ENCODE measurements around the gene UTP25. TPM values are rescaled to one million over a fixed set of nuclear protein-coding genes. Genes with fewer than 3 reads are reported as not detected.
"Not testable (repeated sequence)": the region's sequence is repeated elsewhere in the genome, so short reads cannot be mapped to it uniquely, and the experiment has no call there.

Gene UTP25
- total and polyA plus RNA-seq, 3 experiments from 2014 or later, result 4.9 to 15.2 (median 14.9) TPM

- Mint-ChIP-seq H3K27me3 (peaks cover 22 to 62% of the 10 kb centered on the region in 2 donors), H3K27ac (no peak overlapping the region), H3K36me3 (no peaks in the 10 kb centered on the region), H3K4me3 (no peak overlapping the region), H3K4me1 (no peaks in the 10 kb centered on the region), H3K9me3 (peaks cover 0 to 2% (median 0%) of the 10 kb centered on the region in 5 donors)
- H3K27ac ChIP-seq (ENCODE audit: low read depth, low read length), result no peak overlapping the region
- POLR2A ChIA-PET, result no interaction called here
- no peaks in the 10 kb centered on the region for H3K4me1 ChIP-seq (ENCODE audit: insufficient read depth, low read length)
- H3K4me3 ChIP-seq (ENCODE audit: low read length), result no peak overlapping the region
- no peaks in the 10 kb centered on the region for H3K9me3 ChIP-seq (ENCODE audit: low read length)
- CTCF ChIA-PET, result no interaction called here
- H3K36me3 ChIP-seq (ENCODE audit: insufficient read depth, low read length), result no peaks in the 10 kb centered on the region
- no peak for DNase-seq
- H3K27me3 ChIP-seq (ENCODE audit: insufficient read depth, low read length, poor library complexity, severe bottlenecking), result no peaks in the 10 kb centered on the region
Observed at GRCh38 chr1:209886219-209886536, 58.4 kb downstream of the UTP25 start.

GRCh38 chr1:209888291-209889076 is 60.7 kb downstream of the UTP25 start:
- H3K4me1 Mint-ChIP-seq; H3K4me1 ChIP-seq (ENCODE audit: insufficient read depth, low read length); H3K27ac ChIP-seq (ENCODE audit: low read depth, low read length); DNase-seq; H3K27me3 ChIP-seq (ENCODE audit: insufficient read depth, low read length, poor library complexity, severe bottlenecking); POLR2A ChIA-PET; H3K36me3 Mint-ChIP-seq; H3K4me3 Mint-ChIP-seq; H3K9me3 ChIP-seq (ENCODE audit: low read length); CTCF ChIA-PET; H3K36me3 ChIP-seq (ENCODE audit: insufficient read depth, low read length); H3K9me3 Mint-ChIP-seq; H3K27ac Mint-ChIP-seq; H3K4me3 ChIP-seq (ENCODE audit: low read length): not testable (repeated sequence)
- peaks cover 14 to 54% of the 10 kb centered on the region in 2 donors for H3K27me3 Mint-ChIP-seq

- Histone ChIP-seq H3K36me3 (ENCODE audit: insufficient read depth, low read length) (no peaks in the 10 kb centered on the region), H3K27ac (ENCODE audit: low read depth, low read length) (no peak overlapping the region), H3K4me3 (ENCODE audit: low read length) (no peak overlapping the region), H3K4me1 (ENCODE audit: insufficient read depth, low read length) (no peaks in the 10 kb centered on the region), H3K9me3 (ENCODE audit: low read length) (no peaks in the 10 kb centered on the region), H3K27me3 (ENCODE audit: insufficient read depth, low read length, poor library complexity, severe bottlenecking) (no peaks in the 10 kb centered on the region)
- Mint-ChIP-seq H3K27ac (no peak overlapping the region), H3K9me3 (peaks cover 0 to 2% (median 0%) of the 10 kb centered on the region in 5 donors), H3K4me3 (no peak overlapping the region), H3K4me1 (no peaks in the 10 kb centered on the region), H3K36me3 (no peaks in the 10 kb centered on the region), H3K27me3 (peaks cover 14 to 52% of the 10 kb centered on the region in 2 donors)
- ChIA-PET CTCF (no interaction called here), POLR2A (no interaction called here)
- no peak for DNase-seq
Observed at GRCh38 chr1:209889077-209889418, 61.3 kb downstream of the UTP25 start.

GRCh38 chr1:209890641-209891330 is 63.0 kb downstream of the UTP25 start:
- no peaks in the 10 kb centered on the region for H3K4me1 Mint-ChIP-seq
- no peak overlapping the region for H3K4me3 Mint-ChIP-seq
- POLR2A ChIA-PET, result no interaction called here
- Histone ChIP-seq H3K4me1 (ENCODE audit: insufficient read depth, low read length) (no peaks in the 10 kb centered on the region), H3K4me3 (ENCODE audit: low read length) (no peak overlapping the region), H3K36me3 (ENCODE audit: insufficient read depth, low read length) (no peaks in the 10 kb centered on the region), H3K27ac (ENCODE audit: low read depth, low read length) (no peak overlapping the region), H3K27me3 (ENCODE audit: insufficient read depth, low read length, poor library complexity, severe bottlenecking) (no peaks in the 10 kb centered on the region), H3K9me3 (ENCODE audit: low read length) (no peaks in the 10 kb centered on the region)
- no peak overlapping the region for H3K27ac Mint-ChIP-seq
- CTCF ChIA-PET, result no interaction called here
- H3K27me3 Mint-ChIP-seq, result peaks cover 14 to 51% of the 10 kb centered on the region in 2 donors
- no peak for DNase-seq
- peaks cover 0 to 2% (median 0%) of the 10 kb centered on the region in 5 donors for H3K9me3 Mint-ChIP-seq
- H3K36me3 Mint-ChIP-seq, result no peaks in the 10 kb centered on the region

- Histone ChIP-seq H3K27ac (ENCODE audit: low read depth, low read length) (no peak overlapping the region), H3K4me3 (ENCODE audit: low read length) (no peak overlapping the region), H3K9me3 (ENCODE audit: low read length) (no peaks in the 10 kb centered on the region), H3K36me3 (ENCODE audit: insufficient read depth, low read length) (no peaks in the 10 kb centered on the region), H3K4me1 (ENCODE audit: insufficient read depth, low read length) (no peaks in the 10 kb centered on the region), H3K27me3 (ENCODE audit: insufficient read depth, low read length, poor library complexity, severe bottlenecking) (no peaks in the 10 kb centered on the region)
- no peaks in the 10 kb centered on the region for H3K4me1 Mint-ChIP-seq
- no peak for DNase-seq
- CTCF ChIA-PET, result no interaction called here
- H3K9me3 Mint-ChIP-seq, result no peaks in the 10 kb centered on the region
- POLR2A ChIA-PET, result no interaction called here
- no peak overlapping the region for H3K4me3 Mint-ChIP-seq
- H3K27me3 Mint-ChIP-seq, result peaks cover 4 to 44% of the 10 kb centered on the region in 2 donors
- no peaks in the 10 kb centered on the region for H3K36me3 Mint-ChIP-seq
- no peak overlapping the region for H3K27ac Mint-ChIP-seq
Observed at GRCh38 chr1:209893751-209894150, 66.0 kb downstream of the UTP25 start.

- Mint-ChIP-seq H3K4me1 (no peaks in the 10 kb centered on the region), H3K27ac (no peak overlapping the region), H3K9me3 (no peaks in the 10 kb centered on the region), H3K4me3 (no peak overlapping the region), H3K27me3 (peaks cover 6 to 42% of the 10 kb centered on the region in 2 donors), H3K36me3 (no peaks in the 10 kb centered on the region)
- H3K9me3 ChIP-seq (ENCODE audit: low read length), result no peaks in the 10 kb centered on the region
- H3K27me3 ChIP-seq (ENCODE audit: insufficient read depth, low read length, poor library complexity, severe bottlenecking), result no peaks in the 10 kb centered on the region
- no peak overlapping the region for H3K27ac ChIP-seq (ENCODE audit: low read depth, low read length)
- H3K36me3 ChIP-seq (ENCODE audit: insufficient read depth, low read length), result no peaks in the 10 kb centered on the region
- no peak overlapping the region for H3K4me3 ChIP-seq (ENCODE audit: low read length)
- DNase-seq, result no peak
- no peaks in the 10 kb centered on the region for H3K4me1 ChIP-seq (ENCODE audit: insufficient read depth, low read length)
- ChIA-PET POLR2A (no interaction called here), CTCF (interaction anchor here (1.5 kb wide), 1 partner anchor 415 kb away, joined by 3 read pairs; no protein-coding TSS in a partner anchor)
Observed at GRCh38 chr1:209895709-209896108, 67.9 kb downstream of the UTP25 start.

GRCh38 chr1:209896346-209896745 is 68.6 kb downstream of the UTP25 start:
- no peak for DNase-seq
- Histone ChIP-seq H3K9me3 (ENCODE audit: low read length) (no peaks in the 10 kb centered on the region), H3K27ac (ENCODE audit: low read depth, low read length) (no peak overlapping the region), H3K4me1 (ENCODE audit: insufficient read depth, low read length) (no peaks in the 10 kb centered on the region), H3K4me3 (ENCODE audit: low read length) (no peak overlapping the region), H3K27me3 (ENCODE audit: insufficient read depth, low read length, poor library complexity, severe bottlenecking) (no peaks in the 10 kb centered on the region), H3K36me3 (ENCODE audit: insufficient read depth, low read length) (no peaks in the 10 kb centered on the region)
- H3K9me3 Mint-ChIP-seq, result no peaks in the 10 kb centered on the region
- CTCF ChIA-PET, result interaction anchor here (1.5 kb wide), 1 partner anchor 414 kb away, joined by 3 read pairs; no protein-coding TSS in a partner anchor
- H3K27ac Mint-ChIP-seq, result no peak overlapping the region
- POLR2A ChIA-PET, result no interaction called here
- H3K4me1 Mint-ChIP-seq, result no peaks in the 10 kb centered on the region
- no peak overlapping the region for H3K4me3 Mint-ChIP-seq
- H3K27me3 Mint-ChIP-seq, result peaks cover 6 to 39% of the 10 kb centered on the region in 2 donors
- H3K36me3 Mint-ChIP-seq, result no peaks in the 10 kb centered on the region

GRCh38 chr1:209898271-209898670 is 70.5 kb downstream of the UTP25 start:
- H3K4me3 Mint-ChIP-seq; H3K4me1 ChIP-seq (ENCODE audit: insufficient read depth, low read length); H3K4me1 Mint-ChIP-seq; DNase-seq; H3K4me3 ChIP-seq (ENCODE audit: low read length); POLR2A ChIA-PET; H3K9me3 ChIP-seq (ENCODE audit: low read length); H3K36me3 ChIP-seq (ENCODE audit: insufficient read depth, low read length); H3K9me3 Mint-ChIP-seq; H3K27ac Mint-ChIP-seq; CTCF ChIA-PET; H3K27ac ChIP-seq (ENCODE audit: low read depth, low read length); H3K27me3 ChIP-seq (ENCODE audit: insufficient read depth, low read length, poor library complexity, severe bottlenecking); H3K36me3 Mint-ChIP-seq: not testable (repeated sequence)
- H3K27me3 Mint-ChIP-seq, result peaks cover 6 to 36% of the 10 kb centered on the region in 2 donors
